GM23338 (cell line): ENCODE results near the gene UBXN11. TPM values are rescaled to one million over a fixed set of nuclear protein-coding genes. Genes with fewer than 3 reads are reported as not detected.
"Not testable (repeated sequence)": the region's sequence is repeated elsewhere in the genome, so short reads cannot be mapped to it uniquely, and the experiment has no call there.

Experiments used
- ATAC-seq: fragments of 200-7000 bp; cut with Tn5 transposase; 3 replicates; pipeline ENCODE4 v1.9.1; 2020
- DNase-seq: peaks from one replicate; pipeline ENCODE4 v3.0.0-alpha.2; 2015; ENCODE audit warnings: low spot score
- H2AFZ ChIP-seq: fragments of 200-600 bp; sonication (generic); 2 replicates; pipeline ENCODE4 v1.8.0; 2016; ENCODE audit warnings: antibody characterized with exemption, mild to moderate bottlenecking, moderate library complexity
- H3F3A ChIP-seq: fragments of 200-600 bp; sonication (generic); replicated peaks from 2 replicates; pipeline ENCODE4 v1.8.0; 2017; ENCODE audit warnings: antibody characterized with exemption, mixed run types, low read depth
- H3K27ac ChIP-seq: fragments of 200-600 bp; sonication (generic); 2 replicates; pipeline ENCODE4 v1.6.1; 2016; ENCODE audit warnings: low read depth
- H3K27me3 ChIP-seq: fragments of 200-600 bp; sonication (generic); 2 replicates; pipeline ENCODE4 v1.8.0; 2016; ENCODE audit warnings: mild to moderate bottlenecking, mixed run types, moderate library complexity; ENCODE audit not compliant: insufficient read depth
- H3K36me3 ChIP-seq: fragments of 200-600 bp; sonication (generic); 2 replicates; pipeline ENCODE4 v1.8.0; 2016; ENCODE audit warnings: mild to moderate bottlenecking; ENCODE audit not compliant: insufficient read depth
- H3K4me1 ChIP-seq: fragments of 200-600 bp; sonication (generic); 2 replicates; pipeline ENCODE4 v1.8.0; 2016; ENCODE audit warnings: mild to moderate bottlenecking, moderate library complexity; ENCODE audit not compliant: insufficient read depth
- H3K4me2 ChIP-seq: fragments of 200-600 bp; sonication (generic); 2 replicates; pipeline ENCODE4 v1.7.1; 2017; ENCODE audit warnings: mixed run types
- H3K4me3 ChIP-seq: fragments of 200-600 bp; sonication (generic); 2 replicates; pipeline ENCODE4 v1.6.1; 2016; ENCODE audit warnings: mixed run types
- H3K79me2 ChIP-seq: fragments of 200-600 bp; sonication (generic); replicated peaks from 2 replicates; pipeline ENCODE4 v1.8.0; 2017; ENCODE audit warnings: mild to moderate bottlenecking; ENCODE audit not compliant: insufficient read depth
- H3K9me2 ChIP-seq: fragments of 200-600 bp; sonication (generic); 2 replicates; pipeline ENCODE4 v1.8.0; 2017; ENCODE audit not compliant: insufficient read depth
- H4K20me1 ChIP-seq: fragments of 200-600 bp; sonication (generic); replicated peaks from 2 replicates; pipeline ENCODE4 v1.8.0; 2017; ENCODE audit warnings: mild to moderate bottlenecking; ENCODE audit not compliant: insufficient read depth
- H3K27ac Mint-ChIP-seq: 2 replicates; pipeline ENCODE4 v1.8.0; 2020; ENCODE audit warnings: inconsistent platforms, mild to moderate bottlenecking, moderate library complexity, mixed read lengths
- H3K27me3 Mint-ChIP-seq: 3 replicates; pipeline ENCODE4 v1.8.0; 2022; ENCODE audit warnings: low read depth, mild to moderate bottlenecking, moderate library complexity, mixed read lengths, inconsistent platforms; ENCODE audit not compliant: insufficient read depth, poor library complexity
- H3K36me3 Mint-ChIP-seq: 3 replicates; pipeline ENCODE4 v1.8.0; 2021; ENCODE audit warnings: low read depth, mild to moderate bottlenecking, inconsistent platforms, moderate library complexity, mixed read lengths
- H3K4me1 Mint-ChIP-seq: 3 replicates; pipeline ENCODE4 v1.8.0; 2020; ENCODE audit warnings: mild to moderate bottlenecking, inconsistent platforms, mixed read lengths
- H3K4me3 Mint-ChIP-seq: 3 replicates; pipeline ENCODE4 v1.8.0; 2021; ENCODE audit warnings: moderate library complexity, mild to moderate bottlenecking, inconsistent platforms, mixed read lengths
- H3K9me3 Mint-ChIP-seq: 3 replicates; pipeline ENCODE4 v1.8.0; 2020; ENCODE audit warnings: moderate library complexity, mild to moderate bottlenecking, inconsistent platforms, mixed read lengths
- EZH2 ChIP-seq: fragments of 200-600 bp; sonication (generic); IDR thresholded peaks from one replicate; pipeline ENCODE4 v1.8.0; 2017; ENCODE audit warnings: antibody characterized with exemption, mild to moderate bottlenecking, low read depth; ENCODE audit not compliant: unreplicated experiment
- POLR2AphosphoS5 ChIP-seq: IDR thresholded peaks from 2 replicates; pipeline ENCODE4 v1.6.1; 2016; ENCODE audit warnings: antibody characterized with exemption, low read depth
- STAT1 ChIP-seq: IDR thresholded peaks from one replicate; pipeline ENCODE4 v1.6.1; 2016; ENCODE audit warnings: antibody characterized with exemption; ENCODE audit not compliant: unreplicated experiment
- polyA plus RNA-seq: library from polyadenylated mRNA; unstranded; fragments of >200 nt; fragmentation: Nextera tagmentation; extraction: Ambion mirVana; gene quantifications from 2 replicates; pipeline ENCODE4 v1.2.1, GENCODE V29; 2016
- total RNA-seq: library from RNA; depleted of rRNA; stranded (reverse); fragments of >200 nt; shearing (Covaris generic); gene quantifications from 2 replicates; pipeline ENCODE4 v1.2.3, GENCODE V29; 2014
- TF ChIP-seq, protein P1 (sequence below): IDR thresholded peaks from one replicate; pipeline ENCODE4 v1.6.1; 2018; ENCODE audit warnings: antibody characterized with exemption; ENCODE audit not compliant: unreplicated experiment
- TF ChIP-seq, protein P2 (sequence below): IDR thresholded peaks from 2 replicates; pipeline ENCODE4 v1.6.1; 2016; ENCODE audit warnings: antibody characterized with exemption

UBXN11 gene
- total and polyA plus RNA-seq, 2 experiments from 2014 or later: 8.0 to 8.3 TPM

DNA sequence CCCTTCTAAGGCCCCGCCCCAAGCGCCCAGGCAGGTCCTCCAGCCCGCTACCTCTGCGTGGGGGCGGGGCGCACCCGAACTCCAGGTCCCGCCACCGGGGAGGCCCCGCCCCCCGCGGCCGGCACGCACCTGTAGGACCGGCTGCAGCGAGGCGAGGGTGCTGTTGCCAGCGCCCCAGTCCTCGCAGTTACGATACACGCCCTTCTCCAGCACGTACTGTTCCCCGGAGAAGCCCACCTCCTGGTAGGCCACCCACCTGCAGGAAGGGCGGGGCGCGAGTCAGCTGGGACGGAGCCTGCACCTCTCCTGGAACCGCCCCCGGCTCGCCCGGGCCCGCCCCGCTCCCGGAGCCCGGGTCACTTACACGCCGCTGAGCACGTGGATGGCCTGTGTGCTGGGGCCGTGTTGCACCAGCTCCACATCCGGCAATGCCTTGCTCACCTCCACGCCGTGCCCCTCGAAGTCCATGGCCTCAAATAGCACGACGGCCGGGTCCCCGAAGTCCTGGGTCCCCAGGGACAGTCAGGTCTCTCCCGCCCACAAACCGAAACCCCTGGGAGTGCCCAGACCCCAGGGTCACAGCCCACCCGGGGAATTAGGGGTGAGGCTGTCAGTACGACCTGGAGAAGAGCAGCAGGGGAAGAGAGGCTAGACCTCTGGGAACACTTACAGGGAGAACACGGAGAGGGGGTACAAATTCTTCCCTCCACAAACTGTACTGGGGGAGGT lies 30.2 kb upstream of the UBXN11 start:
- peaks cover 33% of the 10 kb centered on the region for H3K4me1 Mint-ChIP-seq
- peak overlapping the region; percentile 83 for H3K4me3 Mint-ChIP-seq

DNA sequence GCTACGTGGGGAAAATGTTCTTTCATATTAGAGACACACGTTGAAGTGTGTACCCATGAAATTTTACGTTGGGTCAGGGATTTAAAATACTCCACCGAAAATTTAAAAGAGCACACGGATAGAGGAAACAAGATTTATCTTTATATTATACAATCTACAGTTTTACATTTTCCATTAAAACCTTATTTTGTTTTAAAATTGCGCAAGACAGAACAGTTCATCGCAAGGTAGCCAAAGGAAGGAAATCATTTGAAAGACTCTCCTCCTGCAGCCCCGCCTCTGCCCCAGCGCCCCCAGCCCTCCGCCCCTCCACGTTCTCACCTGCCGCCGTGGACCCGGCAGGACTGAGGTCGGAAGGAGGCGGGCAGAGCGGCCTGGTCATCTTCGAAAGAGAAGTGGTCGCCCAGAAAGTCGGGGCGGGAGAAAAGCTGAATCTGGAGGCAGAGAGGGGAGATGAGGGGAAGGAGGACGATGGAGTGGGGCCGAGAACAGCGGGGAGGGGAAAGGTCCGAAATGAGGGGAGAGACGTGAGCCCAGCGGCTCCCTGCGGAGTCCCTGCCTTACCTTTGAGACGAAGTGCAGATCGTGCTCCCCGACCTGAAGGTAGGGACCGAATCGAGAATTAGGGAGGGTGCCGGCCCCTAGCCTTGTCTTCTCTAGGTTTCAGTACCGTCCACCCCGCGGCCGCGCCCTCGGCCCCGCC lies 29.5 kb upstream of the UBXN11 start:
- peak overlapping the region; percentile 90 for H2AFZ ChIP-seq
- peaks cover 9% of the 10 kb centered on the region; the same call in 1 of the 2 replicates for H3F3A ChIP-seq
- H3K79me2 ChIP-seq: peaks cover 7% of the 10 kb centered on the region; the same call in 1 of the 2 replicates
- no peaks in the 10 kb centered on the region; the same call in 1 of the 2 replicates for H4K20me1 ChIP-seq
- Mint-ChIP-seq H3K36me3 (peaks cover 8% of the 10 kb centered on the region; the same call in 2 of the 3 replicates), H3K4me1 (peaks cover 33% of the 10 kb centered on the region), H3K4me3 (peak overlapping the region; percentile 83), H3K27me3 (peaks cover 10% of the 10 kb centered on the region), H3K27ac (peak overlapping the region; percentile 83), H3K9me3 (no peaks in the 10 kb centered on the region)
- no peaks in the 10 kb centered on the region for H3K36me3 ChIP-seq
- ATAC-seq (peak; percentile 51), DNase-seq (peak; percentile 59)
- peak overlapping the region; percentile 83 for H3K4me3 ChIP-seq
- TF ChIP-seq STAT1 (no peak), POLR2AphosphoS5 (peak; percentile 61; the same call in 1 of the 2 replicates)
- TF ChIP-seq, protein P1, sequence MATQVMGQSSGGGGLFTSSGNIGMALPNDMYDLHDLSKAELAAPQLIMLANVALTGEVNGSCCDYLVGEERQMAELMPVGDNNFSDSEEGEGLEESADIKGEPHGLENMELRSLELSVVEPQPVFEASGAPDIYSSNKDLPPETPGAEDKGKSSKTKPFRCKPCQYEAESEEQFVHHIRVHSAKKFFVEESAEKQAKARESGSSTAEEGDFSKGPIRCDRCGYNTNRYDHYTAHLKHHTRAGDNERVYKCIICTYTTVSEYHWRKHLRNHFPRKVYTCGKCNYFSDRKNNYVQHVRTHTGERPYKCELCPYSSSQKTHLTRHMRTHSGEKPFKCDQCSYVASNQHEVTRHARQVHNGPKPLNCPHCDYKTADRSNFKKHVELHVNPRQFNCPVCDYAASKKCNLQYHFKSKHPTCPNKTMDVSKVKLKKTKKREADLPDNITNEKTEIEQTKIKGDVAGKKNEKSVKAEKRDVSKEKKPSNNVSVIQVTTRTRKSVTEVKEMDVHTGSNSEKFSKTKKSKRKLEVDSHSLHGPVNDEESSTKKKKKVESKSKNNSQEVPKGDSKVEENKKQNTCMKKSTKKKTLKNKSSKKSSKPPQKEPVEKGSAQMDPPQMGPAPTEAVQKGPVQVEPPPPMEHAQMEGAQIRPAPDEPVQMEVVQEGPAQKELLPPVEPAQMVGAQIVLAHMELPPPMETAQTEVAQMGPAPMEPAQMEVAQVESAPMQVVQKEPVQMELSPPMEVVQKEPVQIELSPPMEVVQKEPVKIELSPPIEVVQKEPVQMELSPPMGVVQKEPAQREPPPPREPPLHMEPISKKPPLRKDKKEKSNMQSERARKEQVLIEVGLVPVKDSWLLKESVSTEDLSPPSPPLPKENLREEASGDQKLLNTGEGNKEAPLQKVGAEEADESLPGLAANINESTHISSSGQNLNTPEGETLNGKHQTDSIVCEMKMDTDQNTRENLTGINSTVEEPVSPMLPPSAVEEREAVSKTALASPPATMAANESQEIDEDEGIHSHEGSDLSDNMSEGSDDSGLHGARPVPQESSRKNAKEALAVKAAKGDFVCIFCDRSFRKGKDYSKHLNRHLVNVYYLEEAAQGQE: no peak
- H3K4me1 ChIP-seq: peaks cover 16% of the 10 kb centered on the region
- no peaks in the 10 kb centered on the region for H3K9me2 ChIP-seq
- H3K4me2 ChIP-seq: peak overlapping the region; percentile 82
- peak overlapping the region; percentile 92 for H3K27ac ChIP-seq
- 0 out of 2 replicates have a peak, but pooled peaks cover 3% of the 10 kb centered on the region for H3K27me3 ChIP-seq

More for the DNA sequence above, 30.2 kb upstream of the UBXN11 start:
- Histone ChIP-seq H3K9me2 (no peaks in the 10 kb centered on the region), H3K4me2 (peak overlapping the region; percentile 82), H3K4me3 (peak overlapping the region; percentile 83), H4K20me1 (no peaks in the 10 kb centered on the region; the same call in 1 of the 2 replicates), H3F3A (peaks cover 9% of the 10 kb centered on the region; the same call in 1 of the 2 replicates), H3K27me3 (0 out of 2 replicates have a peak, but pooled peaks cover 3% of the 10 kb centered on the region), H3K36me3 (no peaks in the 10 kb centered on the region), H3K4me1 (peaks cover 16% of the 10 kb centered on the region), H3K79me2 (peaks cover 7% of the 10 kb centered on the region; the same call in 1 of the 2 replicates), H3K27ac (peak overlapping the region; percentile 92), H2AFZ (peak overlapping the region; percentile 90)
- Mint-ChIP-seq H3K36me3 (peaks cover 8% of the 10 kb centered on the region; the same call in 2 of the 3 replicates), H3K27ac (peak overlapping the region; percentile 88; the same call in 1 of the 2 replicates), H3K9me3 (no peaks in the 10 kb centered on the region), H3K27me3 (peaks cover 11% of the 10 kb centered on the region)
- peak; percentile 88 for ATAC-seq
- TF ChIP-seq, protein P2, sequence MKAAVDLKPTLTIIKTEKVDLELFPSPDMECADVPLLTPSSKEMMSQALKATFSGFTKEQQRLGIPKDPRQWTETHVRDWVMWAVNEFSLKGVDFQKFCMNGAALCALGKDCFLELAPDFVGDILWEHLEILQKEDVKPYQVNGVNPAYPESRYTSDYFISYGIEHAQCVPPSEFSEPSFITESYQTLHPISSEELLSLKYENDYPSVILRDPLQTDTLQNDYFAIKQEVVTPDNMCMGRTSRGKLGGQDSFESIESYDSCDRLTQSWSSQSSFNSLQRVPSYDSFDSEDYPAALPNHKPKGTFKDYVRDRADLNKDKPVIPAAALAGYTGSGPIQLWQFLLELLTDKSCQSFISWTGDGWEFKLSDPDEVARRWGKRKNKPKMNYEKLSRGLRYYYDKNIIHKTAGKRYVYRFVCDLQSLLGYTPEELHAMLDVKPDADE: peak; percentile 10; the same call in 1 of the 2 replicates
- TF ChIP-seq POLR2AphosphoS5 (peak; percentile 66), EZH2 (no peak)
- DNase-seq: peak; percentile 92

DNA sequence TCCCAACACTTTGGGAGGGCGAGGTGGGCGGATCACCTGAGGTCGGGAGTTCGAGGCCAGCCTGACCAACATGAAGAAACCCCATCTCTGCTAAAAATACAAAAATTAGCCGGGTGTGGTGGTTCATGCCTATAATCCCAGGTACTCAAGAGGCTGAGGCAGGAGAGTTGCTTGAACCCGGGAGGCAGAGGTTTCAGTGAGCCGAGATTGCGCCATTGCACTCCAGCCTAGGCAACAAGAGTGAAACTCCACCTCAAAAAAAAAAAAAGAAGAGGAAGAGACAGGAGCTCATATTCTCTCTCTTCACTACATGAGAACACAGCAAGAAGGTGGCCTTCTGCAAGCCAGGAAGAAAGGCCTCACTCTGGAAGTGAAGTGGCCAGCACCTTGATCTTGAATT lies 26.9 kb upstream of the UBXN11 start:
- not testable (repeated sequence) for H3K27me3 ChIP-seq, H3K79me2 ChIP-seq, H3K36me3 ChIP-seq, H3K27ac Mint-ChIP-seq, H2AFZ ChIP-seq, H4K20me1 ChIP-seq, H3K27ac ChIP-seq, H3F3A ChIP-seq, H3K4me3 ChIP-seq, H3K4me2 ChIP-seq, DNase-seq, H3K9me3 Mint-ChIP-seq, H3K36me3 Mint-ChIP-seq, H3K9me2 ChIP-seq, H3K4me3 Mint-ChIP-seq, ATAC-seq
- Mint-ChIP-seq H3K4me1 (peaks cover 20% of the 10 kb centered on the region; the same call in 2 of the 3 replicates), H3K27me3 (peaks cover 11% of the 10 kb centered on the region)
- peaks cover 16% of the 10 kb centered on the region for H3K4me1 ChIP-seq
